PC-3 (cell line): ENCODE results near the gene DCHS2. TPM values are rescaled to one million over a fixed set of nuclear protein-coding genes. Genes with fewer than 3 reads are reported as not detected.

Source experiments
- ATAC-seq: fragments of 200-7000 bp; cut with Tn5 transposase; 2 replicates; pipeline ENCODE4 v1.9.1; 2020; ENCODE audit warnings: mild to moderate bottlenecking, moderate library complexity
- BruUV-seq: library from RNA; stranded (reverse); fragments of 400-500 nt; replicated peaks from 2 replicates; lab custom pipeline; 2021; lab: Mats Ljungman, UMichigan
- CTCF ChIA-PET: fragments of 300-600 bp; sonication (Branson Sonifier 250); formaldehyde crosslinking; loops from one replicate; lab custom pipeline; 2022; ENCODE audit warnings: antibody characterized with exemption; lab: Charles Lee
- POLR2A ChIA-PET: fragments of 300-600 bp; sonication (Branson Sonifier 250); formaldehyde crosslinking; loops from one replicate; lab custom pipeline; 2022; ENCODE audit warnings: antibody characterized with exemption; ENCODE audit not compliant: unreplicated experiment; lab: Charles Lee
- DNase-seq: peaks from one replicate; pipeline ENCODE4 v3.0.0-alpha.2; 2015
- H2AFZ ChIP-seq: fragments of 300-600 bp; sonication (generic); 2 replicates; pipeline ENCODE4 v1.6.0; 2016; ENCODE audit warnings: antibody characterized with exemption, low read length
- H3F3A ChIP-seq: fragments of 300-600 bp; sonication (generic); one replicate; pipeline ENCODE4 v1.6.0; 2017; ENCODE audit warnings: antibody characterized with exemption, low read length, control low read depth, mild to moderate bottlenecking; ENCODE audit not compliant: unreplicated experiment
- H3K27ac ChIP-seq: fragments of 300-600 bp; sonication (generic); 2 replicates; pipeline ENCODE4 v1.5.1; 2016; ENCODE audit warnings: mild to moderate bottlenecking, low read length
- H3K27me3 ChIP-seq: fragments of 300-600 bp; sonication (generic); 2 replicates; pipeline ENCODE4 v1.6.1; 2016; ENCODE audit warnings: low read length, mixed read lengths
- H3K36me3 ChIP-seq: fragments of 300-600 bp; sonication (generic); 2 replicates; pipeline ENCODE4 v1.6.1; 2016; ENCODE audit warnings: low read depth, mixed run types, low read length, mixed read lengths
- H3K4me1 ChIP-seq: fragments of 300-600 bp; sonication (generic); 2 replicates; pipeline ENCODE4 v1.5.1; 2016; ENCODE audit warnings: low read length; ENCODE audit not compliant: insufficient read depth
- H3K4me2 ChIP-seq: fragments of 300-600 bp; sonication (generic); 2 replicates; pipeline ENCODE4 v1.6.0; 2016; ENCODE audit warnings: low read length
- H3K4me3 ChIP-seq: fragments of 300-600 bp; sonication (generic); 2 replicates; pipeline ENCODE4 v1.5.1; 2016; ENCODE audit warnings: mild to moderate bottlenecking, low read length, mixed read lengths
- H3K79me2 ChIP-seq: fragments of 300-600 bp; sonication (generic); 2 replicates; pipeline ENCODE4 v1.6.1; 2017; ENCODE audit warnings: low read length, mixed read lengths
- H3K9ac ChIP-seq: fragments of 300-600 bp; sonication (generic); 2 replicates; pipeline ENCODE4 v1.6.0; 2016; ENCODE audit warnings: mild to moderate bottlenecking, low read length
- H3K9me2 ChIP-seq: fragments of 300-600 bp; sonication (generic); replicated peaks from 2 replicates; pipeline ENCODE4 v1.6.1; 2016; ENCODE audit warnings: mixed run types, low read length, mixed read lengths
- H3K9me3 ChIP-seq: fragments of 300-600 bp; sonication (generic); 2 replicates; pipeline ENCODE4 v1.6.1; 2016; ENCODE audit warnings: low read length, mixed read lengths
- H4K20me1 ChIP-seq: fragments of 300-600 bp; sonication (generic); 2 replicates; pipeline ENCODE4 v1.6.1; 2016; ENCODE audit warnings: low read length, mixed read lengths
- EZH2 ChIP-seq: fragments of 300-600 bp; sonication (generic); IDR thresholded peaks from one replicate; pipeline ENCODE4 v1.6.1; 2017; ENCODE audit warnings: antibody characterized with exemption, mild to moderate bottlenecking, low read length; ENCODE audit not compliant: unreplicated experiment
- EZH2phosphoT487 ChIP-seq: fragments of 300-600 bp; sonication (generic); IDR thresholded peaks from 2 replicates; pipeline ENCODE4 v1.6.1; 2018; ENCODE audit warnings: mild to moderate bottlenecking, antibody characterized with exemption, low read length, borderline replicate concordance
- intact Hi-C: fragments of 100-400 bp; cut with micrococcal nuclease; formaldehyde crosslinking; loops from 2 replicates; pipeline ENCODE4 v1.9.0; 2023
- total RNA-seq: library from RNA; depleted of rRNA; stranded (reverse); fragments of >200 nt; gene quantifications from 2 replicates; pipeline ENCODE4 v1.2.3, GENCODE V29; 2014
- TF ChIP-seq, protein P1 (sequence below): fragments of 300-600 bp; sonication (generic); conservative IDR thresholded peaks from 2 replicates; pipeline ENCODE4 v1.5.1; 2017; ENCODE audit warnings: antibody characterized with exemption, low read depth, mild to moderate bottlenecking, low read length

DCHS2 gene
- total RNA-seq, 1 experiment from 2014 or later: 0.22 TPM

DNA sequence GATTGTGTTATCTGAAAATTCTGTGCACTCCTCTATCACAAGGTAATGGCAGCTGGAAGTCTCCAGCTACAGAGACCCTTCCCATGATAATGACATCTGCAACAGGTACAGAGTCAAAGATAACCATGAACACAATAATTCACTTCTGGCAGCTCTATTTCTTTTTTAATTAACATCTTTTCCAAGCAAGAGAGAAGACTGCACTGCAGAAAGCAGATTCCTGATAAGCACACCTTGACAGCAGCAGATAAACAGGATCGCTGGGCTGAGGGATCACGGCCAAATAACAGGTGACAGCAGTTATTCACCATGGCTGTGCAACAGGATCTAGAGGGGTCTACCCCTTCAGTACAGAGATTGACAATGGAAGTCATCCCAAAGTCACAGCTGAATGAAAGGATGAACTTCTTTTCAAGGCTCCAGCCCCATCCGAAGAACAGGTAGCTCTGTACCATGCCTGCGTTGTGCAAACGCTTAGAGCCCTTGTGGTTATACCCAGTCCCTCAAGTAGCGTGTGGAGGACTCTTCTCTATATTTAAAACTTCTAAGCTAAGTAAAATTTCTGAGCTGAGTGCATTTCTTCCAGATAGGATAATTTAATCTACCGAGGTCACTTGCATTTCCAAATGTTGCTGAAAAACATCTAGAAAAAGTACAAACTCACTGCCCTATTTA is 66.7 kb downstream of the DCHS2 start:
- H3K36me3 ChIP-seq: no peaks in the 10 kb centered on the region
- no peak for ATAC-seq

DNA sequence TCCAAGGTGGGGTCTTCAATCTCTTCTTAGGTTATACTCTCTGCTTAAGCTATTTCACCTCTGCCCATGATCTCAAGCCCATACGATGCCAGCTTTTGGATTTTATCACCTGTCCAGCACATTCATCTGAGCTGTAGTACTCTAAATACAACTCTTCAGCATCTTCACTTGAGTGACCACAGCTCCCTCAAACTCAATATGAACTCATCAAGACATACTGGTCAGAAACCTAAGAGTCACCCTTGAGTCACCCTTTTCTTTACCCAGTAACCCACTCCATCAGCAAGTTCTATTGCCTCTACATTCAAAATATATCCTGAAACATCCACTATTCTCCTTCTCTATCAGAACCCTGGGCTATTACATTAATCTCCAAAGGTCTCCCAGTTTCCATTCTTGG is 69.4 kb downstream of the DCHS2 start:
- no peak overlapping the region for H2AFZ ChIP-seq
- H3K79me2 ChIP-seq: no peaks in the 10 kb centered on the region
- no peaks in the 10 kb centered on the region for H3K4me1 ChIP-seq
- no peaks in the 10 kb centered on the region for H3K36me3 ChIP-seq
- H3K9me3 ChIP-seq: no peaks in the 10 kb centered on the region
- intact Hi-C loops: no loop called here
- no peaks in the 10 kb centered on the region for H4K20me1 ChIP-seq
- ATAC-seq (no peak), DNase-seq (no peak)
- no peak overlapping the region for H3K27ac ChIP-seq
- H3F3A ChIP-seq: no peaks in the 10 kb centered on the region
- TF ChIP-seq, protein P1, sequence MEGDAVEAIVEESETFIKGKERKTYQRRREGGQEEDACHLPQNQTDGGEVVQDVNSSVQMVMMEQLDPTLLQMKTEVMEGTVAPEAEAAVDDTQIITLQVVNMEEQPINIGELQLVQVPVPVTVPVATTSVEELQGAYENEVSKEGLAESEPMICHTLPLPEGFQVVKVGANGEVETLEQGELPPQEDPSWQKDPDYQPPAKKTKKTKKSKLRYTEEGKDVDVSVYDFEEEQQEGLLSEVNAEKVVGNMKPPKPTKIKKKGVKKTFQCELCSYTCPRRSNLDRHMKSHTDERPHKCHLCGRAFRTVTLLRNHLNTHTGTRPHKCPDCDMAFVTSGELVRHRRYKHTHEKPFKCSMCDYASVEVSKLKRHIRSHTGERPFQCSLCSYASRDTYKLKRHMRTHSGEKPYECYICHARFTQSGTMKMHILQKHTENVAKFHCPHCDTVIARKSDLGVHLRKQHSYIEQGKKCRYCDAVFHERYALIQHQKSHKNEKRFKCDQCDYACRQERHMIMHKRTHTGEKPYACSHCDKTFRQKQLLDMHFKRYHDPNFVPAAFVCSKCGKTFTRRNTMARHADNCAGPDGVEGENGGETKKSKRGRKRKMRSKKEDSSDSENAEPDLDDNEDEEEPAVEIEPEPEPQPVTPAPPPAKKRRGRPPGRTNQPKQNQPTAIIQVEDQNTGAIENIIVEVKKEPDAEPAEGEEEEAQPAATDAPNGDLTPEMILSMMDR: no peak
- TF ChIP-seq EZH2phosphoT487 (no peak), EZH2 (no peak)
- no peak overlapping the region for H3K4me2 ChIP-seq
- H3K9me2 ChIP-seq: no peaks in the 10 kb centered on the region
- ChIA-PET POLR2A (no interaction called here), CTCF (no interaction called here)
- peaks cover 34% of the 10 kb centered on the region for H3K27me3 ChIP-seq
- no peak overlapping the region for H3K9ac ChIP-seq
- no peak overlapping the region for H3K4me3 ChIP-seq
- BruUV-seq: no TSS peak

More for the DNA sequence above, 66.7 kb downstream of the DCHS2 start:
- H3K27ac ChIP-seq: no peak overlapping the region
- no peaks in the 10 kb centered on the region for H3K9me2 ChIP-seq
- H2AFZ ChIP-seq: no peak overlapping the region
- no peaks in the 10 kb centered on the region for H3K79me2 ChIP-seq
- no peak for TF ChIP-seq EZH2
- no peak for TF ChIP-seq EZH2phosphoT487
- TF ChIP-seq, protein P1: no peak
- no peaks in the 10 kb centered on the region for H3K9me3 ChIP-seq
- no peaks in the 10 kb centered on the region for H3K4me1 ChIP-seq
- no peak overlapping the region for H3K4me2 ChIP-seq
- peaks cover 35% of the 10 kb centered on the region for H3K27me3 ChIP-seq
- ChIA-PET POLR2A (no interaction called here), CTCF (no interaction called here)
- H3K9ac ChIP-seq: no peak overlapping the region
- no peaks in the 10 kb centered on the region for H4K20me1 ChIP-seq
- no peaks in the 10 kb centered on the region for H3F3A ChIP-seq
- H3K4me3 ChIP-seq: no peak overlapping the region
- no peak for DNase-seq
- intact Hi-C loops: no loop called here
- no TSS peak for BruUV-seq

DNA sequence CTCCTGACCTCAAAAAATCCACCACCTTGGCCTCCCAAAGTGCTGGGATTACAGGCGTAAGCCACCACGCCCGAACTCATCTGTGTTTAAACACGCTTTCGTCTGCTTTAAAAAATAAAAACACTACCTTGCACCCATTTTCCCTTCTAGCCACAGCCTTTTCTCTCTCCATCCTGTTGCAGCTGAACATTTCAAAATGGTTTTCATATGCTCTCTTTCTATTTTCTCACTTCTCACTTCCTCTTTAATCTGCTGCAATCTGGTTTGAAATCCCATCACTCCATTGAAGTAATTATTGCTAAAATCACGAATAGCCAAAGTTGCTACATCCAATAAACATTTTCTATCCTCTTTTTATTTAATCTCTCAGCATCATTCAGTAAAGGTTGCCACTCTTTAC is 70.0 kb downstream of the DCHS2 start:
- POLR2A ChIA-PET: no interaction called here
- H3K79me2 ChIP-seq: no peaks in the 10 kb centered on the region
- no peak for DNase-seq
- H3K36me3 ChIP-seq: no peaks in the 10 kb centered on the region
- no TSS peak for BruUV-seq
- no peaks in the 10 kb centered on the region for H3K9me3 ChIP-seq
- TF ChIP-seq EZH2phosphoT487 (no peak), EZH2 (no peak)
- TF ChIP-seq, protein P1: no peak
- no peak overlapping the region for H3K9ac ChIP-seq
- intact Hi-C loops: no loop called here
- H3K27ac ChIP-seq: no peak overlapping the region
- no peaks in the 10 kb centered on the region for H3K4me1 ChIP-seq
- H3K9me2 ChIP-seq: no peaks in the 10 kb centered on the region
- CTCF ChIA-PET: no interaction called here
- H4K20me1 ChIP-seq: no peaks in the 10 kb centered on the region
- H3F3A ChIP-seq: no peaks in the 10 kb centered on the region
- H3K27me3 ChIP-seq: peaks cover 30% of the 10 kb centered on the region
- H3K4me2 ChIP-seq: no peak overlapping the region
- no peak for ATAC-seq
- no peak overlapping the region for H2AFZ ChIP-seq
- no peak overlapping the region for H3K4me3 ChIP-seq
